OCI-LY7 (cell line): Measurements from ENCODE around the gene PCSK9.
"Not testable (repeated sequence)": the region's sequence is repeated elsewhere in the genome, so short reads cannot be mapped to it uniquely, and the experiment has no call there.

Experiments used
- CTCF ChIP-seq: fragments of 200-600 bp; sonication (generic); conservative IDR thresholded peaks from 2 replicates; pipeline ENCODE4 v1.5.1; 2014; ENCODE audit warnings: mild to moderate bottlenecking, antibody characterized with exemption, low read length, moderate library complexity, mixed read lengths
- EZH2phosphoT487 ChIP-seq: fragments of 200-600 bp; sonication (generic); IDR thresholded peaks from 2 replicates; pipeline ENCODE4 v1.6.1; 2018; ENCODE audit warnings: low read depth, borderline replicate concordance, mild to moderate bottlenecking, mixed run types, antibody characterized with exemption, low read length, moderate library complexity, mixed read lengths

- not testable (repeated sequence) for TF ChIP-seq CTCF, EZH2phosphoT487
Observed at GRCh38 chr1:55109005-55109404, 69.7 kb downstream of the PCSK9 start.
